Medulla oblongata (tissue), 1 donor: ENCODE results near the gene EXD3.
A peak's percentile ranks its signal among the peaks of the same experiment; 100 is the strongest.
"Not testable (repeated sequence)": the region's sequence is repeated elsewhere in the genome, so short reads cannot be mapped to it uniquely, and the experiment has no call there.

Experiments
- DNase-seq: peaks from one replicate; pipeline ENCODE4 v3.0.0-alpha.2; 2015; ENCODE audit errors: extremely low spot score

The EXD3 gene

GRCh38 chr9:137339908-137340462 lies 83.0 kb downstream of the EXD3 start:
- DNase-seq = not testable (repeated sequence)

- no peak for DNase-seq
These were observed 83.7 kb downstream of the EXD3 start for GRCh38 chr9:137339045-137339907.

- no peak for DNase-seq
These were observed 86.2 kb downstream of the EXD3 start for GRCh38 chr9:137336735-137337134.

- no peak for DNase-seq
These were observed 89.8 kb downstream of the EXD3 start for GRCh38 chr9:137333016-137333671.

- DNase-seq = no peak
These were observed 91.0 kb downstream of the EXD3 start for GRCh38 chr9:137331929-137332328.

- no peak for DNase-seq
These were observed 92.3 kb downstream of the EXD3 start for GRCh38 chr9:137330689-137331088.

- DNase-seq = not testable (repeated sequence)
These were observed 93.4 kb downstream of the EXD3 start for GRCh38 chr9:137329590-137329989.

- not testable (repeated sequence) for DNase-seq
These were observed 95.1 kb downstream of the EXD3 start for GRCh38 chr9:137327641-137328550.

GRCh38 chr9:137326445-137327065 lies 96.4 kb downstream of the EXD3 start:
- DNase-seq = peak; percentile 45

GRCh38 chr9:137325799-137326198 lies 97.2 kb downstream of the EXD3 start:
- DNase-seq = no peak

GRCh38 chr9:137325124-137325523 lies 97.8 kb downstream of the EXD3 start:
- DNase-seq = no peak

GRCh38 chr9:137323531-137324331 lies 99.2 kb downstream of the EXD3 start:
- DNase-seq = no peak

- DNase-seq = no peak
These were observed 101.1 kb downstream of the EXD3 start for GRCh38 chr9:137321726-137322361.

GRCh38 chr9:137320555-137321384 lies 102.2 kb downstream of the EXD3 start:
- DNase-seq = no peak

GRCh38 chr9:137319739-137320551 lies 103.0 kb downstream of the EXD3 start:
- DNase-seq = no peak

GRCh38 chr9:137319011-137319738 lies 103.8 kb downstream of the EXD3 start:
- DNase-seq = peak; percentile 63

GRCh38 chr9:137318602-137319001 lies 104.4 kb downstream of the EXD3 start:
- no peak for DNase-seq
